ENCODE data around the gene GH2.
"Not testable (repeated sequence)": the region's sequence is repeated elsewhere in the genome, so short reads cannot be mapped to it uniquely, and the experiment has no call there.

DNA sequence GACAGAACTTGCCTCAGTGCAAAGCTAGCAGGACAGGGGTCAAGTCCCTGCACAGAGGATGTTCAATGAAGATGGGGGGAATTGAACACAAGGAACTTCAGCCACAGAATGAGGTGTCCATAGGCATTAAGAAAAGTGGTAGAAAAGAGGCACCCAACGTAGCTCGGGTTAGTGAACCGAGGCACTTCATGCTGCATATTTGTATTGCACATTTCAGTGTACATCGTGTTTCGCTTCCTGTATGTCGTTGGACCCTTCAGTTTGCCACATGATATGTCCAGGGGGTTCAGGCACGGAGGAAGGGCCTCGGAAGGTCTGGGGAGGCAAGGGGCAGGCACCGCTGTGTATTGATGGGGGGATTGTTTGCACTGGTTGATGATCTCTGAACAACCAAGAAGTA is 3.3 kb downstream of the GH2 start:
- TF ChIP-seq, protein P1, sequence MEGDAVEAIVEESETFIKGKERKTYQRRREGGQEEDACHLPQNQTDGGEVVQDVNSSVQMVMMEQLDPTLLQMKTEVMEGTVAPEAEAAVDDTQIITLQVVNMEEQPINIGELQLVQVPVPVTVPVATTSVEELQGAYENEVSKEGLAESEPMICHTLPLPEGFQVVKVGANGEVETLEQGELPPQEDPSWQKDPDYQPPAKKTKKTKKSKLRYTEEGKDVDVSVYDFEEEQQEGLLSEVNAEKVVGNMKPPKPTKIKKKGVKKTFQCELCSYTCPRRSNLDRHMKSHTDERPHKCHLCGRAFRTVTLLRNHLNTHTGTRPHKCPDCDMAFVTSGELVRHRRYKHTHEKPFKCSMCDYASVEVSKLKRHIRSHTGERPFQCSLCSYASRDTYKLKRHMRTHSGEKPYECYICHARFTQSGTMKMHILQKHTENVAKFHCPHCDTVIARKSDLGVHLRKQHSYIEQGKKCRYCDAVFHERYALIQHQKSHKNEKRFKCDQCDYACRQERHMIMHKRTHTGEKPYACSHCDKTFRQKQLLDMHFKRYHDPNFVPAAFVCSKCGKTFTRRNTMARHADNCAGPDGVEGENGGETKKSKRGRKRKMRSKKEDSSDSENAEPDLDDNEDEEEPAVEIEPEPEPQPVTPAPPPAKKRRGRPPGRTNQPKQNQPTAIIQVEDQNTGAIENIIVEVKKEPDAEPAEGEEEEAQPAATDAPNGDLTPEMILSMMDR (conservative IDR thresholded peaks at IDR 0.05; ENCODE audit: low read depth in 2 of 2): not testable (repeated sequence)
- TF ChIP-seq, protein P2, sequence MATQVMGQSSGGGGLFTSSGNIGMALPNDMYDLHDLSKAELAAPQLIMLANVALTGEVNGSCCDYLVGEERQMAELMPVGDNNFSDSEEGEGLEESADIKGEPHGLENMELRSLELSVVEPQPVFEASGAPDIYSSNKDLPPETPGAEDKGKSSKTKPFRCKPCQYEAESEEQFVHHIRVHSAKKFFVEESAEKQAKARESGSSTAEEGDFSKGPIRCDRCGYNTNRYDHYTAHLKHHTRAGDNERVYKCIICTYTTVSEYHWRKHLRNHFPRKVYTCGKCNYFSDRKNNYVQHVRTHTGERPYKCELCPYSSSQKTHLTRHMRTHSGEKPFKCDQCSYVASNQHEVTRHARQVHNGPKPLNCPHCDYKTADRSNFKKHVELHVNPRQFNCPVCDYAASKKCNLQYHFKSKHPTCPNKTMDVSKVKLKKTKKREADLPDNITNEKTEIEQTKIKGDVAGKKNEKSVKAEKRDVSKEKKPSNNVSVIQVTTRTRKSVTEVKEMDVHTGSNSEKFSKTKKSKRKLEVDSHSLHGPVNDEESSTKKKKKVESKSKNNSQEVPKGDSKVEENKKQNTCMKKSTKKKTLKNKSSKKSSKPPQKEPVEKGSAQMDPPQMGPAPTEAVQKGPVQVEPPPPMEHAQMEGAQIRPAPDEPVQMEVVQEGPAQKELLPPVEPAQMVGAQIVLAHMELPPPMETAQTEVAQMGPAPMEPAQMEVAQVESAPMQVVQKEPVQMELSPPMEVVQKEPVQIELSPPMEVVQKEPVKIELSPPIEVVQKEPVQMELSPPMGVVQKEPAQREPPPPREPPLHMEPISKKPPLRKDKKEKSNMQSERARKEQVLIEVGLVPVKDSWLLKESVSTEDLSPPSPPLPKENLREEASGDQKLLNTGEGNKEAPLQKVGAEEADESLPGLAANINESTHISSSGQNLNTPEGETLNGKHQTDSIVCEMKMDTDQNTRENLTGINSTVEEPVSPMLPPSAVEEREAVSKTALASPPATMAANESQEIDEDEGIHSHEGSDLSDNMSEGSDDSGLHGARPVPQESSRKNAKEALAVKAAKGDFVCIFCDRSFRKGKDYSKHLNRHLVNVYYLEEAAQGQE (IDR thresholded peaks at IDR 0.05; ENCODE audit: unreplicated experiment): not testable (repeated sequence)
- TF ChIP-seq, protein P3, sequence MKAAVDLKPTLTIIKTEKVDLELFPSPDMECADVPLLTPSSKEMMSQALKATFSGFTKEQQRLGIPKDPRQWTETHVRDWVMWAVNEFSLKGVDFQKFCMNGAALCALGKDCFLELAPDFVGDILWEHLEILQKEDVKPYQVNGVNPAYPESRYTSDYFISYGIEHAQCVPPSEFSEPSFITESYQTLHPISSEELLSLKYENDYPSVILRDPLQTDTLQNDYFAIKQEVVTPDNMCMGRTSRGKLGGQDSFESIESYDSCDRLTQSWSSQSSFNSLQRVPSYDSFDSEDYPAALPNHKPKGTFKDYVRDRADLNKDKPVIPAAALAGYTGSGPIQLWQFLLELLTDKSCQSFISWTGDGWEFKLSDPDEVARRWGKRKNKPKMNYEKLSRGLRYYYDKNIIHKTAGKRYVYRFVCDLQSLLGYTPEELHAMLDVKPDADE (IDR thresholded peaks at IDR 0.05): not testable (repeated sequence)
- not testable (repeated sequence) for TF ChIP-seq CREB1 (CRISPR knock-in tag; IDR thresholded peaks at IDR 0.05; ENCODE audit: low read depth)

All from GM23338 (cell line).